Measurements from ENCODE around the gene MRFAP1L1. TPM values are rescaled to one million over a fixed set of nuclear protein-coding genes. Genes with fewer than 3 reads are reported as not detected.

Gene MRFAP1L1
- total RNA-seq, 1 donor from 2014 or later = 53.6 TPM

DNA sequence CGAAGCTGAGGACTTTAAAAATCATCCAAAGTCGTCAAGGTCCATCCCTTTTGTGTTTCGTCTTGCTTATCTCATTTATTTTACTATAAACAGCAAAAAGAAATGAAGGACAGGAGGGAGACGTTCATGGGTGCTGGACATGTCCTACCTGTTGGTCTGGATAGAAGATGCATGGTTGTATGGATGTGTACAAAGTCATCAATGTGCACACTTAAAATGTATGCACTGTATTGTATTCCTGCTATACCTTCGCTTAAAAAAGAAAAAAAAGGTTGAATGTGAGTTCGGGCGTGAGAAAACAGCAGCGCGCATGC, 6.0 kb upstream of the MRFAP1L1 start:
- Histone ChIP-seq H3K27me3 (ENCODE audit: control insufficient read depth, insufficient read depth, low read length) (no peaks in the 10 kb centered on the region), H3K36me3 (ENCODE audit: control insufficient read depth, insufficient read depth, low read length) (no peaks in the 10 kb centered on the region), H3K4me3 (ENCODE audit: low read depth, low read length) (peak overlapping the region; percentile 76)
- TF ChIP-seq CTCF (IDR thresholded peaks at IDR 0.05; ENCODE audit: insufficient read depth, low read length, poor library complexity, severe bottlenecking) = no peak
- DNase-seq (ENCODE audit: low read depth) = no peak

GRCh38 chr4:6714954-6715353, 5.3 kb upstream of the MRFAP1L1 start:
- no peaks in the 10 kb centered on the region for H3K27me3 ChIP-seq (ENCODE audit: control insufficient read depth, insufficient read depth, low read length)
- no peak overlapping the region for H3K4me3 ChIP-seq (ENCODE audit: low read depth, low read length)
- DNase-seq (ENCODE audit: low read depth) = no peak
- TF ChIP-seq CTCF (IDR thresholded peaks at IDR 0.05; ENCODE audit: insufficient read depth, low read length, poor library complexity, severe bottlenecking) = no peak
- no peaks in the 10 kb centered on the region for H3K36me3 ChIP-seq (ENCODE audit: control insufficient read depth, insufficient read depth, low read length)

- no peak for TF ChIP-seq CTCF (IDR thresholded peaks at IDR 0.05; ENCODE audit: insufficient read depth, low read length, poor library complexity, severe bottlenecking)
- H3K4me3 ChIP-seq (ENCODE audit: low read depth, low read length) = no peak overlapping the region
- H3K36me3 ChIP-seq (ENCODE audit: control insufficient read depth, insufficient read depth, low read length) = no peaks in the 10 kb centered on the region
- H3K27me3 ChIP-seq (ENCODE audit: control insufficient read depth, insufficient read depth, low read length) = no peaks in the 10 kb centered on the region
- DNase-seq (ENCODE audit: low read depth) = no peak
These were observed 1.3 kb upstream of the MRFAP1L1 start for GRCh38 chr4:6710996-6711395.

DNA sequence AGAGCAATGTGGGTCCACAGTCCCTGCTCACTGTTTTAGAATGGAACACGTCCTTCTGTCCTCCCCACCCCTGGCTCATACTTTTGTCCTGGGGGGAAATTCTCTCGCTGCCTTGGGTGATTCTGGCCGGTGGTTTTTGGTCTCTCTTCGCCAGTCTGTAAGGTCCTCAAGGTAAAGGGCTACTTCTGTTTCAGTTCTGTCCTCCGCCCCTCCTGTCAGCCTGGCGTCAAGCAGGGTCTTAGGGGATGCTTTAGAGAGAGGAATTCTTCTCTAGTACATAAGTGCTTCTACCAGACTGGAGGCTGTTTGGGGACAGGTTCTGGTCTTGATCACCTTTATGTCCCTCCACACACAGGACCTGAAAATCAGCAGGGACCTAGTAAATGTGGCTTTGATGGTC, 617 bp upstream of the MRFAP1L1 start:
- TF ChIP-seq CTCF (IDR thresholded peaks at IDR 0.05; ENCODE audit: insufficient read depth, low read length, poor library complexity, severe bottlenecking) = no peak
- Histone ChIP-seq H3K4me3 (ENCODE audit: low read depth, low read length) (peak overlapping the region; percentile 65), H3K36me3 (ENCODE audit: control insufficient read depth, insufficient read depth, low read length) (no peaks in the 10 kb centered on the region), H3K27me3 (ENCODE audit: control insufficient read depth, insufficient read depth, low read length) (no peaks in the 10 kb centered on the region)
- no peak for DNase-seq (ENCODE audit: low read depth)

- DNase-seq (ENCODE audit: low read depth) = no peak
- H3K4me3 ChIP-seq (ENCODE audit: low read depth, low read length) = no peak overlapping the region
- no peaks in the 10 kb centered on the region for H3K27me3 ChIP-seq (ENCODE audit: control insufficient read depth, insufficient read depth, low read length)
- H3K36me3 ChIP-seq (ENCODE audit: control insufficient read depth, insufficient read depth, low read length) = no peaks in the 10 kb centered on the region
- no peak for TF ChIP-seq CTCF (IDR thresholded peaks at IDR 0.05; ENCODE audit: insufficient read depth, low read length, poor library complexity, severe bottlenecking)
These were observed 3.5 kb downstream of the MRFAP1L1 start for GRCh38 chr4:6706173-6706572.

- H3K4me3 ChIP-seq (ENCODE audit: low read depth, low read length) = no peak overlapping the region
- no peak for DNase-seq (ENCODE audit: low read depth)
- H3K36me3 ChIP-seq (ENCODE audit: control insufficient read depth, insufficient read depth, low read length) = no peaks in the 10 kb centered on the region
- TF ChIP-seq CTCF (IDR thresholded peaks at IDR 0.05; ENCODE audit: insufficient read depth, low read length, poor library complexity, severe bottlenecking) = no peak
- no peaks in the 10 kb centered on the region for H3K27me3 ChIP-seq (ENCODE audit: control insufficient read depth, insufficient read depth, low read length)
These were observed 4.0 kb downstream of the MRFAP1L1 start for GRCh38 chr4:6705646-6706045.

Data from kidney epithelial cell (primary cell).